Esophagus muscularis mucosa (tissue), 4 donors: ENCODE results near the gene PGLYRP4.

Experiments used
- EP300 ChIP-seq: sonication (generic); formaldehyde crosslinking; IDR thresholded peaks from one replicate; pipeline ENCODE4 v1.6.1; 2017; ENCODE audit warnings: antibody characterized with exemption
- POLR2AphosphoS5 ChIP-seq, 2 donors: sonication (generic); formaldehyde crosslinking; IDR thresholded peaks; one replicate each; pipeline ENCODE4 v1.6.1; 2017; ENCODE audit warnings: antibody characterized with exemption in 2 of 2
- TF ChIP-seq, protein P1 (sequence below), 3 experiments: fragments of 200-600 bp in 2 of 3; fragments of 450-650 bp in 1 of 3; sonication (generic) in 2 of 3; IDR thresholded peaks; one replicate each; pipeline ENCODE4 v1.5.1; 2017 to 2019; ENCODE audit warnings: antibody characterized with exemption in 3 of 3, mild to moderate bottlenecking in 2 of 3, moderate library complexity in 1 of 3

DNA sequence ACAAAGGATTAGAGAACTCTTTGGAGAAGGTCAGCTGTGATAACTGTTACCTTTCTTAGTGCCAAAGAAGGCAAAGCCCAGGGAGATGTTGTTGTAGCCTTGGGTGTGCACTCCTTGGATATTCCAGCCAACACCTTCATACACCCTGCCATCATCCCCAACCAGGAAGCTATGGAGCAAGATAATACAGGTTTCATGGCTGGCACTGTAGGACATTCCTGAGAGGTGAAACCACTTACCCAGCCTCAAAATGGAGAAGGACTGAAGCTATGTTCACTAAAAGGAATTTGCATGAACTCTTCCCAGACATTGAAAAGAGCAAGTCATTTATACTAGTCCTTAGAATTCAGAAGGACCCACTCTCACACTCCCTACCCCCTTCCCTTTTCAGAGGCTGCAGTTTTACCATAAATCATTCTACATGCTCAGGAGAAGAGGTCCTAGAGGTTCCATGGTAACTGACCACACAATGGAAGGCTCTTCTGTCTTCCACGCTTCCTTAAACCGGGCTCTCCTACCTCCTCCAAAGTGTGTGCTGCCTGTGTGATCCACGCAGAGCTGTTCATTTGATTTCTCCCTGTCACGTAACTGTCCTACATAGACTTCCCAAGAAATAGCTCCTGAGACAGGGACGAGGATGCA lies 5.5 kb downstream of the PGLYRP4 start:
- no peak for TF ChIP-seq EP300
- TF ChIP-seq, protein P1, sequence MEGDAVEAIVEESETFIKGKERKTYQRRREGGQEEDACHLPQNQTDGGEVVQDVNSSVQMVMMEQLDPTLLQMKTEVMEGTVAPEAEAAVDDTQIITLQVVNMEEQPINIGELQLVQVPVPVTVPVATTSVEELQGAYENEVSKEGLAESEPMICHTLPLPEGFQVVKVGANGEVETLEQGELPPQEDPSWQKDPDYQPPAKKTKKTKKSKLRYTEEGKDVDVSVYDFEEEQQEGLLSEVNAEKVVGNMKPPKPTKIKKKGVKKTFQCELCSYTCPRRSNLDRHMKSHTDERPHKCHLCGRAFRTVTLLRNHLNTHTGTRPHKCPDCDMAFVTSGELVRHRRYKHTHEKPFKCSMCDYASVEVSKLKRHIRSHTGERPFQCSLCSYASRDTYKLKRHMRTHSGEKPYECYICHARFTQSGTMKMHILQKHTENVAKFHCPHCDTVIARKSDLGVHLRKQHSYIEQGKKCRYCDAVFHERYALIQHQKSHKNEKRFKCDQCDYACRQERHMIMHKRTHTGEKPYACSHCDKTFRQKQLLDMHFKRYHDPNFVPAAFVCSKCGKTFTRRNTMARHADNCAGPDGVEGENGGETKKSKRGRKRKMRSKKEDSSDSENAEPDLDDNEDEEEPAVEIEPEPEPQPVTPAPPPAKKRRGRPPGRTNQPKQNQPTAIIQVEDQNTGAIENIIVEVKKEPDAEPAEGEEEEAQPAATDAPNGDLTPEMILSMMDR (IDR thresholded peaks at IDR 0.05), result no peak
- no peak for TF ChIP-seq POLR2AphosphoS5 (IDR thresholded peaks at IDR 0.05)
